ENCODE results near the gene MAP9. TPM values are rescaled to one million over a fixed set of nuclear protein-coding genes. Genes with fewer than 3 reads are reported as not detected.

MAP9 gene
- total RNA-seq, 1 experiment from 2014 or later, result 10.6 TPM

- intact Hi-C loops (cut with micrococcal nuclease), result no loop called here
- Histone ChIP-seq H3K27me3 (ENCODE audit: low read length) (no peaks in the 10 kb centered on the region), H3K9me3 (ENCODE audit: low read length) (no peaks in the 10 kb centered on the region), H3K36me3 (ENCODE audit: low read depth, low read length) (no peaks in the 10 kb centered on the region), H3F3A (ENCODE audit: low read length, unreplicated experiment) (no peaks in the 10 kb centered on the region), H3K4me1 (ENCODE audit: insufficient read depth, low read length) (no peaks in the 10 kb centered on the region), H4K20me1 (ENCODE audit: low read length) (no peaks in the 10 kb centered on the region), H3K27ac (ENCODE audit: low read length) (no peak overlapping the region), H3K9me2 (replicated peaks; ENCODE audit: low read length) (no peaks in the 10 kb centered on the region), H3K4me2 (ENCODE audit: low read length) (no peak overlapping the region), H3K9ac (ENCODE audit: low read length) (no peak overlapping the region), H3K79me2 (ENCODE audit: low read length) (no peaks in the 10 kb centered on the region), H3K4me3 (ENCODE audit: low read length) (no peak overlapping the region), H2AFZ (ENCODE audit: low read length) (no peak overlapping the region)
- no peak for DNase-seq
- ChIA-PET POLR2A (ENCODE audit: unreplicated experiment) (interaction anchor here (0.6 kb wide), 1 partner anchor 268 kb away, joined by 4 read pairs; no protein-coding TSS in a partner anchor), CTCF (no interaction called here)
- no peak for TF ChIP-seq EZH2phosphoT487 (IDR thresholded peaks at IDR 0.05; ENCODE audit: borderline replicate concordance, low read length)
- TF ChIP-seq CTCF (conservative IDR thresholded peaks at IDR 0.05; ENCODE audit: low read depth, low read length), result no peak
- TF ChIP-seq EZH2 (IDR thresholded peaks at IDR 0.05; ENCODE audit: low read length, unreplicated experiment), result no peak
- ATAC-seq, result no peak
- BruUV-seq (replicated peaks), result no TSS peak
Measured at GRCh38 chr4:155331478-155331877, 45.3 kb downstream of the MAP9 start.

- no peaks in the 10 kb centered on the region for H3K4me1 ChIP-seq (ENCODE audit: insufficient read depth, low read length)
- TF ChIP-seq CTCF (conservative IDR thresholded peaks at IDR 0.05; ENCODE audit: low read depth, low read length) (no peak), EZH2 (IDR thresholded peaks at IDR 0.05; ENCODE audit: low read length, unreplicated experiment) (no peak), EZH2phosphoT487 (IDR thresholded peaks at IDR 0.05; ENCODE audit: borderline replicate concordance, low read length) (no peak)
- DNase-seq, result no peak
- ChIA-PET CTCF (no interaction called here), POLR2A (ENCODE audit: unreplicated experiment) (no interaction called here)
- no TSS peak for BruUV-seq (replicated peaks)
- no peaks in the 10 kb centered on the region for H4K20me1 ChIP-seq (ENCODE audit: low read length)
- no peak overlapping the region for H3K4me3 ChIP-seq (ENCODE audit: low read length)
- no peak overlapping the region for H3K27ac ChIP-seq (ENCODE audit: low read length)
- H3K9me2 ChIP-seq (replicated peaks; ENCODE audit: low read length), result no peaks in the 10 kb centered on the region
- H3K79me2 ChIP-seq (ENCODE audit: low read length), result no peaks in the 10 kb centered on the region
- no peak overlapping the region for H2AFZ ChIP-seq (ENCODE audit: low read length)
- no peaks in the 10 kb centered on the region for H3F3A ChIP-seq (ENCODE audit: low read length, unreplicated experiment)
- intact Hi-C loops (cut with micrococcal nuclease), result no loop called here
- no peaks in the 10 kb centered on the region for H3K36me3 ChIP-seq (ENCODE audit: low read depth, low read length)
- H3K9me3 ChIP-seq (ENCODE audit: low read length), result no peaks in the 10 kb centered on the region
- H3K27me3 ChIP-seq (ENCODE audit: low read length), result no peaks in the 10 kb centered on the region
- no peak for ATAC-seq
- H3K9ac ChIP-seq (ENCODE audit: low read length), result no peak overlapping the region
- no peak overlapping the region for H3K4me2 ChIP-seq (ENCODE audit: low read length)
Measured at GRCh38 chr4:155322782-155323181, 54.0 kb downstream of the MAP9 start.

DNA sequence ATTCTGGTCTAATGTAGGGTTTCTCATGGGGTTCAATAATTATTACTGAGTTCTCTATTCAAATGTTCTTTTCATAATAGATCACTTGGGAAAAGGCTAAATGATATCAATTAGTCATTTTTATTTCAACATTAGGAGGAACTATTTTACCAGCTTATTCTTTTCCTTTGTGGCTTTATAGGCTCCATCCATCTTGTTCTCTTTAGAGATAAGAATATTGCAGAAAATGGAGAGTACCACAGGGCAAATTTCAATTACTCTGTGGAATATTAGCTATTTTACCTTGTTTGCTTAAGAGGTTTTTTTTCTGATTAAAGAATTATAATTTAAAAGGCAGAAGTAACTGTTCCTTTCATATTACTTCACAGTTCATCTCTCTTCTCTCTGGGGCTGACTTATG lies 55.8 kb downstream of the MAP9 start:
- Histone ChIP-seq H3F3A (ENCODE audit: low read length, unreplicated experiment) (no peaks in the 10 kb centered on the region), H3K4me2 (ENCODE audit: low read length) (no peak overlapping the region), H3K9me3 (ENCODE audit: low read length) (no peaks in the 10 kb centered on the region), H3K4me1 (ENCODE audit: insufficient read depth, low read length) (no peaks in the 10 kb centered on the region), H3K9me2 (replicated peaks; ENCODE audit: low read length) (no peaks in the 10 kb centered on the region), H3K27ac (ENCODE audit: low read length) (no peak overlapping the region), H3K79me2 (ENCODE audit: low read length) (no peaks in the 10 kb centered on the region), H3K9ac (ENCODE audit: low read length) (no peak overlapping the region), H4K20me1 (ENCODE audit: low read length) (no peaks in the 10 kb centered on the region), H3K4me3 (ENCODE audit: low read length) (no peak overlapping the region), H3K36me3 (ENCODE audit: low read depth, low read length) (no peaks in the 10 kb centered on the region), H3K27me3 (ENCODE audit: low read length) (no peaks in the 10 kb centered on the region), H2AFZ (ENCODE audit: low read length) (no peak overlapping the region)
- ATAC-seq (no peak), DNase-seq (no peak)
- ChIA-PET POLR2A (ENCODE audit: unreplicated experiment) (no interaction called here), CTCF (no interaction called here)
- no peak for TF ChIP-seq EZH2phosphoT487 (IDR thresholded peaks at IDR 0.05; ENCODE audit: borderline replicate concordance, low read length)
- no peak for TF ChIP-seq EZH2 (IDR thresholded peaks at IDR 0.05; ENCODE audit: low read length, unreplicated experiment)
- TF ChIP-seq CTCF (conservative IDR thresholded peaks at IDR 0.05; ENCODE audit: low read depth, low read length), result no peak
- no TSS peak for BruUV-seq (replicated peaks)
- intact Hi-C loops (cut with micrococcal nuclease), result no loop called here
